D721Med (cell line): ENCODE data around the gene AATF.

ENCODE experiments used
- DNase-seq: peaks from one replicate; pipeline ENCODE4 v3.0.0; 2011; ENCODE audit warnings: low spot score; ENCODE audit not compliant: insufficient read length
- FAIRE-seq: peaks from 2 replicates; lab custom pipeline; 2011; peaks lifted over from hg19 to GRCh38; lab: Jason Lieb, UNC
- TF ChIP-seq, protein P1 (sequence below): IDR thresholded peaks from 2 replicates; pipeline ENCODE4 v1.5.1; 2012; ENCODE audit warnings: mild to moderate bottlenecking, control low read depth; ENCODE audit not compliant: insufficient read depth; ENCODE audit errors: missing control alignments

Gene AATF

DNA sequence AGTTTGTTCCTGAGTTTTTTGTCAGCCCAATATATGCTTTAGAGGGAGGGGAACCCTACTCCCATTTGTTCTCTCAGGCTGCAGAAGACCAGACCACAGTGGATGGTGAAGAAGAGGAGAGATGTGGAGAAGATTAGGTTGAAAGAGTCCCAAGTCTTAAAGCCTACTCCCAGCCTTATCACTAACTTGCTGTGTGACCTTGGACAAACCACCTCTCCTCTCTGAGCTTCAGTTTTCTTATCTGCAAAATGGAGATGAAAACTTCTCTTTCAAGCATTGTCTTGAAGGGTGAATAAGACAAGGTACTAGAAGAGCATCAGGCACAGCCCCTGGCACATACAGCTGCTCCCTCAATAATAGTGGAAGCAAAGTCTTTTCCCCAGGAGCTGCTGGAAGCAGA lies 26.6 kb upstream of the AATF start:
- FAIRE-seq: no peak
- no peak for DNase-seq
- TF ChIP-seq, protein P1, sequence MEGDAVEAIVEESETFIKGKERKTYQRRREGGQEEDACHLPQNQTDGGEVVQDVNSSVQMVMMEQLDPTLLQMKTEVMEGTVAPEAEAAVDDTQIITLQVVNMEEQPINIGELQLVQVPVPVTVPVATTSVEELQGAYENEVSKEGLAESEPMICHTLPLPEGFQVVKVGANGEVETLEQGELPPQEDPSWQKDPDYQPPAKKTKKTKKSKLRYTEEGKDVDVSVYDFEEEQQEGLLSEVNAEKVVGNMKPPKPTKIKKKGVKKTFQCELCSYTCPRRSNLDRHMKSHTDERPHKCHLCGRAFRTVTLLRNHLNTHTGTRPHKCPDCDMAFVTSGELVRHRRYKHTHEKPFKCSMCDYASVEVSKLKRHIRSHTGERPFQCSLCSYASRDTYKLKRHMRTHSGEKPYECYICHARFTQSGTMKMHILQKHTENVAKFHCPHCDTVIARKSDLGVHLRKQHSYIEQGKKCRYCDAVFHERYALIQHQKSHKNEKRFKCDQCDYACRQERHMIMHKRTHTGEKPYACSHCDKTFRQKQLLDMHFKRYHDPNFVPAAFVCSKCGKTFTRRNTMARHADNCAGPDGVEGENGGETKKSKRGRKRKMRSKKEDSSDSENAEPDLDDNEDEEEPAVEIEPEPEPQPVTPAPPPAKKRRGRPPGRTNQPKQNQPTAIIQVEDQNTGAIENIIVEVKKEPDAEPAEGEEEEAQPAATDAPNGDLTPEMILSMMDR: no peak

DNA sequence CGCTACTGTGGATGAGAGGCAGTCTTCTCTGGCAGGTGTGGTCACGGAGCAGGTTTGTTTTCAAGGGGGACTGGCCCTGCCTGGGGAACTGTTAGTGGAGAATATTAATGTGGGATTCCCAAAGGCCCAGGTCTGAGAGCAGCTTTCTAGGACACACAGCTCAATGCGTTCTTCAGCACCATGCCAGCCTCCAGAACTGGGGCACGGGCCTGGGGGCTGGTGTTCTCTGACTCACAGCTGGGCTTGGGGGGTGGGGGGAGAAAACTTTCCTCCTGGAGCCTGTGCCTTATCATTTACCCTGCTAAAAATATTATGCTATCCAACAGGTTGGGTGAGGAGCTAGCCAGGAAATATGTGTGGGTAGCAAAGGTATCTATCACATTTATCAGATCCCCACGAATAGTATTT lies 24.9 kb upstream of the AATF start:
- TF ChIP-seq, protein P1: no peak
- FAIRE-seq: no peak
- DNase-seq: no peak

DNA sequence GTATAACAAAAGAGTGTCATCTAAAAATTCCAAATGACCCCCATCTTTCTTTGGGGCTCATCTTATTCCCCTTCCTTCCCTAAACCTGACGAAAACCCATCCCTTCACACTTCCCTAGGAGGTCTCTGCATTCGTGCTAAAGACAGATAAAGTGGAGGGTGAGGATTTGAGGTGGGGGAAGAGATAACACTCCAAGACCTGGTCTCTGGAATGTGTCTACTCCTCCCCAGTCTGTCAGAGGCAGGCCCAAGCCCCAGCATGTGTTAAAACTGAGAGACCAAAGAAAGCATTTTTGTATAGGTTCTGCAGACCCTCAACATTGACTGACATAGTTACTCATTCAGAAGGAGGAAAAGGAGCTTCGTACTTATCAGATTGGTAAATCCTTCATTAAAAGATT lies 22.5 kb upstream of the AATF start:
- FAIRE-seq (no peak), DNase-seq (no peak)
- TF ChIP-seq, protein P1: no peak

DNA sequence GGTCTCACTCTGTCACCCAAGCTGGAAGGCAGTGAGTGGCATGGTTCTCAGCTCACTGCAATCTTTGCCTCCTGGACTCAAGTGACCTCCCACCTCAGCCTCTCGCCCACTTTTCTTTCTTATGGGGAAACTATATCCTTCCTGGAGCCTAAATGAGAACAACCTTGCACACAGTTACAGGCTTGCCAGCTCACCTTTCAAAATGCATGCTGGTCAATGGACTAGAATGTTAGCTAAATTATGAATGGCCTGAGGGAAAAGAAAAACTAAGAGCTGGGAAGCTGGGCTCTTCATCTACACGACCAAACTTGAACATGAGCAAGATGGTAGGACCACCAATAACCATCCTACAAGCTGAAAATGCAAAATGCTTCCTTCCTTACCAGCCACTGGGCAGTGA lies 22.1 kb upstream of the AATF start:
- DNase-seq: no peak
- FAIRE-seq: no peak

DNA sequence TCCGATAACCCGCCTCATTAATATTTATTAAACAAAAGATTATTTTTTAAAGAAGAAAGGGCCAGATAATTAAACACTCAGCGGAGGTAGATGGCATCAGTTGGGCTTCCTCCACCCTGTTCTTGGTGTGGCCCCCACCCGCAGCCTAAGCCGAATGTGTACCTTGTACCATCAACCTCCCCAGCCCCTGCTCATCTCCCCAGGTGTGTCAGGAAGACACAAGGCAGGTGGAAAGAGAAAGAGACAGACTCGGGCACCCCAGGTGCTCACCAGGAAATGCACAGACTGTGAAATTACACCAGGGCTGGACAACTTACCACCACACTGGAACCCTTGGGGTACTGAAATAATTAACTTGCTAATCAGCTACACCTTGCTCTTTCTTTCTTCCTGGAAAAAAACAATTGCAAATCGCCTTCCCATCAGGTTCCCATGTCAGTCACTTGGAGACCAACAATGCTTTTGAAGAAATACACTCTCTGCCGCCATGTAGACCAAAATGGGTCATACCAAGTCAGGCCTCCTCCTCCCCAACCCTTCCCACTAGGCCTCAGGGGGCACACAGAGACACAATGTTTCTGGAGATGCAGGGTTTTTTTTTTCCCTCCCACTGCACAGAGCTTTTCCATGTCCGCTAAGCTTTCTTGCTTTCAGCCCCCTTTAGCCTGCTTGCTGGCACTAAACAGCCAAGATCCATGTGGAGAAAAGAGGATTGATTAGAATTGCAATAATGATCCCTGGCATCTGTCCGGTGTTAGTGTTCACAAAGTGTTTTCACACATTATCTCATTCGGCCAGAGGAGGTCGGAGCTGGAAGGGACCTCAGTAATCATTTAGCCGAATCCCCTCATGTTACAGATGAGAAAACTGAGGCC lies 20.0 kb upstream of the AATF start:
- FAIRE-seq (no peak), DNase-seq (no peak)
- TF ChIP-seq, protein P1: no peak

More for the DNA sequence above, 22.1 kb upstream of the AATF start:
- TF ChIP-seq, protein P1: no peak

DNA sequence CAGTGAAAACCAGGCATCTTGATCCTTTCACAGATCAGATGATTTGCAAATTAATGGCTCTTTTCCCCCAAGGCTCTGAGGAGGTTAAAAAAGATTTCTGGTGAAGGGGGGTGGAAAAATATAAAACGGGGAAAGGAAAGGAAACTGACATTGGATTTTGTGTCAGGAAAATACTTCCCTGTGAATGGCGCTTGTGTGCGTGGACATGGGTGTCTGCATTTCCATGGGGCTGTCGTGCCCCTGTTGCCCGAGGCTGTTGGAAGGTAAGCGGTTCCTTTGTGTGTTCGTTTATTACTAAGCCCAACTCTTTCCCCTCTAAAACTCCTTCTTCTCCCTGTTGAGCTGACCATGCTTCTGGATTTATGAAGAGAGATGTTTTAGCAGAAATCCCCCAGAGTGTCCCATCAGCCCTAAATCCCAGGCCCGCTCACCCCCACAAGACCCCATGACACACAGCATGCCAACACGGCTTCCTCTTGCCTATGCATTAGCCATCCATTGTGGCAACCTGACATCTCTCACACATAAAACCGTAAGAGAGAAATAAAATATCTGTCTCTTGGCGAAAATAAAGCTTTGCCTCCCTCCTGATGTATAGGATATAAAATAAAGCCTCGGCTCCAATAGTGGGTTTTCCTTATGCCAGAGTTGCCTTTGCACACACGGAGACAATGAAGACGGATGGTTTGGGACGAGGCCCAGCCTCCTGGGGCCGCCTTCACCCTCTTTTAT lies 18.7 kb upstream of the AATF start:
- DNase-seq: no peak
- TF ChIP-seq, protein P1: no peak
- FAIRE-seq: no peak

DNA sequence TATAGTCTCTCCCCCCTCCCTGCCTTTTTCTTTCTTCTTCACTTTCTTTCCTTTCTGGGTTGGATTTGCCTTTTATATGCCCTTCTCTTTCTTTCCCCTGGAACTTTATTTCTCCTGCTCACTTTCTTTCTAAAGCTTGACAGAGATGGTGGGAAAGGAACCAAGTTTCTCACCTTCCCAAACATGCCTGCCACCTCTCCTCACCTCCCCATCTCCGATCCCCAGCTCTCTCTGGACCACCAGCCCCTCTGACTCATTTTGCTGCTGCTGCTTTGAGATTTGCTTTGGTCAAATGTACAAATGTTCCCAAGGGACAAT lies 18.2 kb upstream of the AATF start:
- TF ChIP-seq, protein P1: no peak
- FAIRE-seq: no peak
- DNase-seq: no peak
